AG04449 (cell line): Measurements from ENCODE around the gene FPGS.

Experiments
- CTCF ChIA-PET: fragments of 350-600 bp; formaldehyde crosslinking; extraction: SDS; loops from one replicate; lab custom pipeline; 2021; ENCODE audit warnings: antibody characterized with exemption; lab: Yijun Ruan, JAX
- POLR2A ChIA-PET: fragments of 400-600, 350-600 bp; formaldehyde crosslinking; extraction: SDS; loops from one replicate; lab custom pipeline; 2020; ENCODE audit warnings: antibody characterized with exemption, inconsistent platforms; lab: Yijun Ruan, JAX
- DNase-seq: peaks from one replicate; pipeline ENCODE4 v3.0.0-alpha.2; 2010; ENCODE audit warnings: low read depth, low spot score
- H3K4me3 ChIP-seq: 2 replicates; pipeline ENCODE4 v1.5.1; 2011; ENCODE audit warnings: low read depth, mild to moderate bottlenecking, control low read depth, low read length
- TF ChIP-seq, protein P1 (sequence below): IDR thresholded peaks from one replicate; pipeline ENCODE4 v1.5.1; 2011; ENCODE audit warnings: mild to moderate bottlenecking, moderate library complexity, low read length, control low read depth, inconsistent platforms; ENCODE audit not compliant: insufficient read depth; ENCODE audit errors: missing control alignments

Gene FPGS

DNA sequence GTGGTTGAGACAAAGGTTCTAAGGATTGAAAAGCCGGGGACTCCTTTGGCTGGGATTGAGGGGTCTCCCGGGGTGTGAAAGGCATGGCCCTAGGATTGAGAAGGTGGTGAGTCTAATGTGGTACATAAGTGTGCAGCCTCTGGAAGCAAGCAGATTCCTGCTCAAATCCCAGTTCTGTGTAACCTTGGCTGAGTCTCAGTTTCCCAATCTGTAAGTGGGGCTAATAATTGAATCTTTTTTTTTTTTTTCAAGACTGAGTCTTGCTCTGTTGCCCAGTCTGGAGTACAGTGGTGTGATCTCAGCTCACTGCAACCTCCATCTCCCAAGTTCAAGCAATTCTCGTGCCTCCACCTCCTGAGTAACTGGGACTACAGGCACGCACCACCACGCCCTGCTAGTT lies 30.1 kb upstream of the FPGS start:
- no peak overlapping the region for H3K4me3 ChIP-seq
- TF ChIP-seq, protein P1, sequence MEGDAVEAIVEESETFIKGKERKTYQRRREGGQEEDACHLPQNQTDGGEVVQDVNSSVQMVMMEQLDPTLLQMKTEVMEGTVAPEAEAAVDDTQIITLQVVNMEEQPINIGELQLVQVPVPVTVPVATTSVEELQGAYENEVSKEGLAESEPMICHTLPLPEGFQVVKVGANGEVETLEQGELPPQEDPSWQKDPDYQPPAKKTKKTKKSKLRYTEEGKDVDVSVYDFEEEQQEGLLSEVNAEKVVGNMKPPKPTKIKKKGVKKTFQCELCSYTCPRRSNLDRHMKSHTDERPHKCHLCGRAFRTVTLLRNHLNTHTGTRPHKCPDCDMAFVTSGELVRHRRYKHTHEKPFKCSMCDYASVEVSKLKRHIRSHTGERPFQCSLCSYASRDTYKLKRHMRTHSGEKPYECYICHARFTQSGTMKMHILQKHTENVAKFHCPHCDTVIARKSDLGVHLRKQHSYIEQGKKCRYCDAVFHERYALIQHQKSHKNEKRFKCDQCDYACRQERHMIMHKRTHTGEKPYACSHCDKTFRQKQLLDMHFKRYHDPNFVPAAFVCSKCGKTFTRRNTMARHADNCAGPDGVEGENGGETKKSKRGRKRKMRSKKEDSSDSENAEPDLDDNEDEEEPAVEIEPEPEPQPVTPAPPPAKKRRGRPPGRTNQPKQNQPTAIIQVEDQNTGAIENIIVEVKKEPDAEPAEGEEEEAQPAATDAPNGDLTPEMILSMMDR = no peak
- ChIA-PET POLR2A (no interaction called here), CTCF (interaction anchor here (1.0 to 10.4 kb wide), 3 partner anchors 11 to 148 kb away, joined by 4 to 93 read pairs (median 5); partner anchors contain the start of genes CDK9 and TOR2A)
- DNase-seq = no peak

DNA sequence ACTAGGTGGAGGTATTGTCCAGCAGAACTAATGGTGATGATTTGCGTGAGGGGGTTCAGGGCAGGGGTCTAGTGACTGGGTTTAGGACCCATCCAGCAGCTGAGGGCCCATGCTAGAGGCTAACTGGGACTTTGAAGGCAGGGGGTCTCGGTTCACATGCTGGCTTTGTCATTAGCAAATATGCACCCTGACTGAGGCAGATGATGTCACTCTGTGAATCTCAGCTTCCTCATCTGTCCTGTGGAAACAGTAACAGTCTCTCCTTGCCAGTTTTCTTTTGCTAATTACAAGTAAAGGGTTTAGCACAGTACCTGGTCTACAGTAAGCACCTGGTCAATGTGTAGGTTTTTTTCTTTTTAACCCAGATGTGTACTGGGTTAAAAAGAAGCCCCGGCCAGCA lies 29.4 kb upstream of the FPGS start:
- POLR2A ChIA-PET = no interaction called here

DNA sequence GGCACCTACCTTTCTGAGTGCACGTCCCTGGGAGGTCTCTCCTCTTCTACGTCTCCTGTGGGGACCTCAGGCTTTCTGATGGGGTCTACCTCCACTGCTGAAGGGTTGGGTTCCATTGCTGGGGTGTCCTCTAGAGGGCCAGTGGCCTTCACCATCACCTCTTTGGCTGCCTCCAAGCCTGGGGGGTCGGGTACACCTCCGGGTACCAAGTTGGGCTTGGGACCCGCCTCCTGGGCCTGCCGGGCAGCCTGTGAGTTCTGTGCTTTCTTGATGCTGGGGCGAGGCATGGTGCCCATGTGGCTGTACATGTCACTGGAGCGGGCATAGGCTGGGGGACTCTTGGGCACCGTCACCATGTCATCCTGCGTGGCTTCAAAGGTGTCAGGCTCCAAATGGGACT lies 28.7 kb upstream of the FPGS start:
- ChIA-PET CTCF (interaction anchor here (1.0 to 10.4 kb wide), 3 partner anchors 10 to 39 kb away, joined by 4 to 93 read pairs (median 5); partner anchors contain the start of genes CDK9 and TOR2A), POLR2A (no interaction called here)
- TF ChIP-seq, protein P1 = no peak
- no peak overlapping the region for H3K4me3 ChIP-seq
- DNase-seq = no peak

More for the DNA sequence above, 29.4 kb upstream of the FPGS start:
- TF ChIP-seq, protein P1 = no peak
- no peak for DNase-seq
- no peak overlapping the region for H3K4me3 ChIP-seq
- CTCF ChIA-PET = interaction anchor here (1.0 to 10.4 kb wide), 3 partner anchors 11 to 148 kb away, joined by 4 to 93 read pairs (median 5); partner anchors contain the start of genes CDK9 and TOR2A

DNA sequence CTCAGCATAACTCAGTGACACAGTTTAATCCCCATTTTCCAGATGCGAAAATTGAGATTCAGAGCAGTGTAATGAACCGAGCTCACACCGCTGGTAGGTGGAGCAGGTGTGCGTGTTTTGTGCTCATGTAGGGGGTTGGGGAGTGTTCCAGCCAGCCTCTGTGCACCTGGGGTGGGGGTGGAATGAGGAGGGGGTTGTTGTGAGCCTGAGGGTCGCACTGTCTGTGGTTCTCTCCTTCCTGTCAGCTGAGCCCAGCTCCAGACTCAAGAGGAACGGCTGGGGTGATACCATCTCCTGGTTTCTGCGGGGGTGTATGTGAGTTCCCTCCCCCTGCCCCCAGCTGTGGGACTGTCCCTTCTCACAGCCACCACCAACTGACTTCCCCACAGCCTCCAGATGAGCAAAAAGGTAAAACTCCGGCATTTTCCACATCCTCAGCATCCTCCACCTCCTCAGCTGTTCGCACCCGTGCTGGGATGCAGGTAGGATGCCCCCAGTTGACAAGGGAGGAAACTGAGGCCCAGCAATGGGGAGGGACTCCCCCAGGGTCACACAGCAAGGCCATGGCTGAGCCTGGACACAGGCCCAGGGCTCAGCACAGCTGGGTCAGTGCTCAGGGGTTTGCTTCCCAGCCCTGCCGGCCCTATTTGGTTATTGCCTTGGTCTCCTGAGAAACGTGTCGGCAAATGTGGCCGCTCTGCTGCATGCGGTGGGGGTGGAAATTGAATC lies 26.3 kb upstream of the FPGS start:
- ChIA-PET CTCF (interaction anchor here (1.3 to 10.4 kb wide), 2 partner anchors 8 to 186 kb away, joined by 3 to 93 read pairs; partner anchors contain the start of gene CDK9), POLR2A (no interaction called here)
- H3K4me3 ChIP-seq = no peak overlapping the region
- TF ChIP-seq, protein P1 = no peak
- no peak for DNase-seq

DNA sequence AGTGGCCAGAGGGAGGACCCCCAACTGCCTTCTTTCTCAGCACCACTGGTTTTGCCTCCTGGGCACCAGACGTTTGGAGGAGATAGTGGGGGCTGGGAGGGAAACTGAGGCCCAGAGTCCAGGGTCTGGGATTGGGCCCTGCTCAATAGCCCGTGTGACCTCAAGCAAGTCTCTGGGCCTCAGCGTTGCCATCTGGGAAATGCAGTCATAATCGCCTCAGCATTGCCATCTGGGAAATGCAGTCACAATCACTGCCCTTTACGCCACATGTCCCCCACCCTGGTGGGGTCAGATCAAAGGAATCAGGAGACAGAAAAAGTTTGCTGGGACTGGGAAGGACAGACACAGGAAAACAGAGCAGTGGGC lies 25.8 kb upstream of the FPGS start:
- CTCF ChIA-PET = interaction anchor here (1.3 to 10.4 kb wide), 2 partner anchors 7 to 187 kb away, joined by 3 to 93 read pairs; partner anchors contain the start of gene CDK9
- no peak for DNase-seq
- no peak overlapping the region for H3K4me3 ChIP-seq
- POLR2A ChIA-PET = no interaction called here
- TF ChIP-seq, protein P1 = no peak

DNA sequence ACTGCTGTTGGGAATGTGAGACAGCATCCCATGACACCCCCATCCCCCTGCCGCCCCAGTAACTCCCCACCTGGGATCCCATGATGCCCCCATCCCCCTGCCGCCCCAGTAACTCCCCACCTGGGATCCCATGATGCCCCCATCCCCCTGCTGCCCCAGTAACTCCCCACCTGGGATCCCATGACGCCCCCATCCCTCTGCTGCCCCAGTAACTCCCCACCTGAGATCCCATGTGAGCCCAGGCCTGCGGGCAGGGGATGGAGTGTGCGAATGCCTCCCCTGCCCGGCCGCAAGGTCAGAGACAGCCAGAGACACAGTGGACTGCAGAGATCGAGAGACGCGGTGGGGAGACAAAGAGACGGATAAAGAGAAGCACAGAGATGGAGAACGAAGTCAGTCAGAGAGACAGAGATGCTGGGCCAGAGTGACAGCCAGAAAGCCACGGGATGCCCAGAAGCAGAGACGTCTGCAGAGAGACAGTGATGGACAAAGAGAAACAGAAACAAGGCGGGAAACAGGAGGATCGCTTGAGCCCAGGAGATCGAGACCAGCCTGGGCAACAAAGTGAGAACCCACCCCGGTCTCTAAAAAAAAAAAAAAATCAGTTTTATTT lies 25.2 kb upstream of the FPGS start:
- ChIA-PET POLR2A (interaction anchor here (0.7 kb wide), 1 partner anchor 46 kb away, joined by 8 read pairs; no protein-coding TSS in a partner anchor), CTCF (no interaction called here)
- no peak for DNase-seq
- TF ChIP-seq, protein P1 = no peak
- H3K4me3 ChIP-seq = no peak overlapping the region
